CD4-positive, alpha-beta memory T cell (primary cell): ENCODE measurements around the gene NEUROD1. TPM values are rescaled to one million over a fixed set of nuclear protein-coding genes. Genes with fewer than 3 reads are reported as not detected.

ENCODE experiments used
- CTCF ChIA-PET: fragments of 350-600 bp; sonication (Branson Sonifier 250); formaldehyde crosslinking; loops from one replicate; lab custom pipeline; 2021; ENCODE audit warnings: inconsistent platforms; ENCODE audit not compliant: partially characterized antibody; lab: Charles Lee
- POLR2A ChIA-PET: fragments of 350-600 bp; sonication (Branson Sonifier 250); formaldehyde crosslinking; loops from one replicate; lab custom pipeline; 2021; ENCODE audit not compliant: partially characterized antibody; lab: Charles Lee
- DNase-seq, 5 donors: peaks; one replicate each; pipeline versions ENCODE4 v3.0.0 to v3.0.0-alpha.2; 2020 to 2022; ENCODE audit warnings: mixed read lengths in 1 of 5
- H3K27ac ChIP-seq: one replicate; pipeline ENCODE4 v1.7.0; 2013; ENCODE audit warnings: low read depth, low read length
- H3K27me3 ChIP-seq: 2 replicates; pipeline ENCODE4 v1.7.0; 2013; ENCODE audit warnings: mild to moderate bottlenecking, low read length, moderate library complexity; ENCODE audit not compliant: insufficient read depth
- H3K36me3 ChIP-seq: 2 replicates; pipeline ENCODE4 v1.7.0; 2013; ENCODE audit warnings: mild to moderate bottlenecking, low read length, moderate library complexity; ENCODE audit not compliant: insufficient read depth
- H3K4me1 ChIP-seq: 2 replicates; pipeline ENCODE4 v1.7.0; 2013; ENCODE audit warnings: mild to moderate bottlenecking, low read length, moderate library complexity; ENCODE audit not compliant: insufficient read depth
- H3K4me3 ChIP-seq, 2 donors: one replicate each; pipeline ENCODE4 v1.7.0; 2013; ENCODE audit warnings: low read length in 2 of 2, mild to moderate bottlenecking in 1 of 2
- H3K9me3 ChIP-seq, 2 donors: one replicate each; pipeline ENCODE4 v1.7.0; 2013; ENCODE audit warnings: low read length in 2 of 2, control low read depth in 1 of 2; ENCODE audit not compliant: control insufficient read depth in 1 of 2
- H3K27ac Mint-ChIP-seq, 7 donors: one replicate each; pipeline ENCODE4 v1.8.0; 2020 to 2021; ENCODE audit warnings: mixed read lengths in 7 of 7, mild to moderate bottlenecking in 6 of 7, inconsistent platforms in 3 of 7, moderate library complexity in 3 of 7
- H3K27me3 Mint-ChIP-seq, 2 donors: one replicate each; pipeline ENCODE4 v1.8.0; 2020 to 2021; ENCODE audit warnings: mixed read lengths in 2 of 2
- H3K36me3 Mint-ChIP-seq, 2 donors: one replicate each; pipeline ENCODE4 v1.8.0; 2020 to 2021; ENCODE audit warnings: mixed read lengths in 2 of 2, inconsistent platforms in 1 of 2, mild to moderate bottlenecking in 1 of 2
- H3K4me1 Mint-ChIP-seq, 4 donors: one replicate each; pipeline ENCODE4 v1.8.0; 2020 to 2021; ENCODE audit warnings: mixed read lengths in 4 of 4, mild to moderate bottlenecking in 1 of 4
- H3K4me3 Mint-ChIP-seq, 8 donors: one replicate each; pipeline ENCODE4 v1.8.0; 2020 to 2021; ENCODE audit warnings: mixed read lengths in 8 of 8, mild to moderate bottlenecking in 7 of 8, moderate library complexity in 6 of 8, inconsistent platforms in 3 of 8
- H3K9me3 Mint-ChIP-seq, 8 donors: one replicate each; pipeline ENCODE4 v1.8.0; 2020 to 2021; ENCODE audit warnings: mixed read lengths in 8 of 8, mild to moderate bottlenecking in 5 of 8, inconsistent platforms in 3 of 8, moderate library complexity in 1 of 8
- intact Hi-C: fragments of 100-400 bp; cut with micrococcal nuclease; formaldehyde crosslinking; loops from one replicate; pipeline ENCODE4 v1.15.1; 2023
- polyA plus RNA-seq, 2 donors: library from polyadenylated mRNA; unstranded; fragments of 300-500 nt; fragmentation: Illumina TruSeq; gene quantifications; one replicate each; pipeline ENCODE4 v1.2.3, GENCODE V29; 2021
- total RNA-seq, 2 experiments: library from RNA; stranded (reverse); gene quantifications; one replicate each; pipeline ENCODE4 v1.2.3, GENCODE V29; 2021

Gene NEUROD1
- total and polyA plus RNA-seq, 4 experiments from 2014 or later = not detected

DNA sequence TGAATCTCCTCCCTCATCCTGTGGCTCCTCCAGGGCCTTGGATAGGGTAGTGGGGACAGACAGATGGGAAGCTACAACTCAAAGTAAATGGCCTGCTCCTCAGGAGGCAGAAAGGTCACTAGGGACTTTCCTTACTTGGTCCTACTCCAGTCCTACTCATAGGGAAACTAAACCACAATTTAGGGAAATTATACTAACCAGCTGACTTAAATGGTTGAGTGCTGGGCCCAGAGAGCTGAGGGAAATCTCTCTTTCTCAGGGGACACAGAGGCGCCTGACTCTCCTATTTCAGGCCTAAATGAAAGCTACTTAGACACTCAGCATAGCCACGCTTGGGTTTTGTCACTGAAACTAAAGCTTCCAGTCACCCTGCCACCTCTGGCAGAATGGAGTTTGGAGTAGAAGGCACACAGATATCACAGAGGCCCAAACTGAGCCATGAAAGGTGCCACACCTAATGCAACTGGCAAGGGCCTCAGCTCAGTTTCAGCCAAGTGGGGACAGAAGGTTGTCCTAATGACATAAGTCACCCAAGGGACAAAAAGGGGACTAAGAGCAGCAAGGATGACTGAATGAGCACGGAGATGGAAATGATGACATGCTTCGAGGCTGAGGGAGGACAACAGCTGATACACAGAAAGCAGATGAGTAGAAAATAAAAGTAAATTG is 47.5 kb downstream of the NEUROD1 start:
- H3K36me3 Mint-ChIP-seq = no peaks in the 10 kb centered on the region
- no peaks in the 10 kb centered on the region for H3K4me1 Mint-ChIP-seq
- no peaks in the 10 kb centered on the region for H3K9me3 Mint-ChIP-seq
- H3K9me3 ChIP-seq = no peaks in the 10 kb centered on the region
- no peak overlapping the region for H3K4me3 Mint-ChIP-seq
- ChIA-PET CTCF (no interaction called here), POLR2A (no interaction called here)
- DNase-seq = no peak
- intact Hi-C loops = no loop called here
- H3K4me1 ChIP-seq = no peaks in the 10 kb centered on the region
- H3K36me3 ChIP-seq = no peaks in the 10 kb centered on the region
- H3K4me3 ChIP-seq = no peak overlapping the region
- peaks cover 10 to 15% of the 10 kb centered on the region in 2 donors for H3K27me3 Mint-ChIP-seq
- H3K27ac Mint-ChIP-seq = no peak overlapping the region
- H3K27ac ChIP-seq = no peak overlapping the region
- no peaks in the 10 kb centered on the region for H3K27me3 ChIP-seq

DNA sequence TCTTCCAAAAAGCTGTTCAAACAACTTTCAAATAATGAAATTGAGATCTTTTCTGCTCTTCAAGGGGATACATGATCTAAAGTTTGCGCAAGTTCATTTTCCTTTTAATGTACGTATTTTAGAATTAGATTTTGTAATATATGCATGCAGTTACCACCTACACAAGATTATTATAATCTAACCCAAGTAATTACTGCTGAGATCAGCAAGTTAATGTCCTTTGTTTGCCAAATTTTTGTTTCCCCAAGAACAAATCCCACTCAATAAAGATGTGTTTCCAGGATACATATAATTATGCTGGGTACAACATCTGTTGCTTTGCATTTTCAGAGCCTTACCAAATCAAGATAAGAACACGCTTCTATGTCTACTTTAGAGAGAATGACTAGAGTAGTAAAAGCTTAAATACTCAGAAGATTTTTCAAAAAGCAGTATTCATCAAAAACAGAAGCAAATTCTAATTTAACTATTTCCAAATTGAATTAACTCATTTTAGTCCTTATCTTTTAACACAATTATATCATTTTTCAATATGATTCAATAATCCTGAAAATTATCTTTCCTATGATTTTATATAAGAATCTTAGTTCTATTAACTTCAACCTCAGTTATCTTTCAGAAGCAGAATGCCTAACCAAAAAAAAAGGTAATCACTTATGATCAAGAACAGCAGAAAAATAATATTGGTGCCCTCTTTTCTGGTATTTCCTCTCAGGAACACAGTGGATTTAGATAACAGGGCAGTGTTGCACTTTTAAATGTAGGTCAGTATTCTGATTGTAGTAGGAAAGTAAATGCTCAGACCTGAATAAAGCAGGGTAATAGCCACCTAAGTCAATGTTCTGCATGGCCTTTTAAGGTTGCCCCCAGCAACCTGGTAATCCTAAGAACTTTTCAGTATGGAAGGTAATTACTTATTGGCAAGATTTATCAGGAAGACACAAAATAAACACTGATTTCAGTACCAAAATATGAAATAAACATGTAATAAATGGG is 51.4 kb downstream of the NEUROD1 start:
- peaks cover 5% of the 10 kb centered on the region for H3K27me3 ChIP-seq
- no peaks in the 10 kb centered on the region for H3K9me3 ChIP-seq
- Mint-ChIP-seq H3K9me3 (peaks cover 0 to 3% (median 0%) of the 10 kb centered on the region in 8 donors), H3K27me3 (peaks cover 12 to 18% of the 10 kb centered on the region in 2 donors), H3K36me3 (no peaks in the 10 kb centered on the region), H3K27ac (no peak overlapping the region), H3K4me1 (no peaks in the 10 kb centered on the region), H3K4me3 (no peak overlapping the region)
- ChIA-PET CTCF (no interaction called here), POLR2A (no interaction called here)
- H3K4me3 ChIP-seq = no peak overlapping the region
- intact Hi-C loops = no loop called here
- DNase-seq = no peak
- H3K36me3 ChIP-seq = no peaks in the 10 kb centered on the region
- no peak overlapping the region for H3K27ac ChIP-seq
- no peaks in the 10 kb centered on the region for H3K4me1 ChIP-seq

DNA sequence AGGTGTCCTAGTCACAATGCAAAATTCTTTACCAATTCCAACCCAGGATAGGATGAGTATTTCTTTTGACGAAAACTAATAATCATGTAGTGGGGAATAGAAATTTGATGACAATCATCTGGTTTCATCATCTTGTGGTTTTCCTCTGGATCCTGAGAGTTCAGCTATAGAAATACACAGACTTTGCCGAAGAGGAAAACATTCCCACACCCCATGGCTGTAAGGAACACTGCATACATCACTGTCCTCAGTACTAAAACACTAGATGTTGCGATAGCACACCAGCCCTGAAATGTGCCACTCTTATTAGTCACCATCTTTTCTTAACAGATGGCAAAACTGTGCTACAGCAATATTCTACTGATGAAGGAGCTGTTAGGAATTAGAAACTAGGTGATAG is 52.8 kb downstream of the NEUROD1 start:
- Mint-ChIP-seq H3K36me3 (no peaks in the 10 kb centered on the region), H3K4me1 (no peaks in the 10 kb centered on the region), H3K4me3 (no peak overlapping the region), H3K27me3 (peaks cover 11 to 20% of the 10 kb centered on the region in 2 donors), H3K27ac (no peak overlapping the region), H3K9me3 (peaks cover 0 to 3% (median 0%) of the 10 kb centered on the region in 8 donors)
- intact Hi-C loops = no loop called here
- no peaks in the 10 kb centered on the region for H3K4me1 ChIP-seq
- no peak for DNase-seq
- H3K36me3 ChIP-seq = no peaks in the 10 kb centered on the region
- peaks cover 5% of the 10 kb centered on the region for H3K27me3 ChIP-seq
- ChIA-PET POLR2A (no interaction called here), CTCF (no interaction called here)
- no peak overlapping the region for H3K4me3 ChIP-seq
- no peak overlapping the region for H3K27ac ChIP-seq
- no peaks in the 10 kb centered on the region for H3K9me3 ChIP-seq

DNA sequence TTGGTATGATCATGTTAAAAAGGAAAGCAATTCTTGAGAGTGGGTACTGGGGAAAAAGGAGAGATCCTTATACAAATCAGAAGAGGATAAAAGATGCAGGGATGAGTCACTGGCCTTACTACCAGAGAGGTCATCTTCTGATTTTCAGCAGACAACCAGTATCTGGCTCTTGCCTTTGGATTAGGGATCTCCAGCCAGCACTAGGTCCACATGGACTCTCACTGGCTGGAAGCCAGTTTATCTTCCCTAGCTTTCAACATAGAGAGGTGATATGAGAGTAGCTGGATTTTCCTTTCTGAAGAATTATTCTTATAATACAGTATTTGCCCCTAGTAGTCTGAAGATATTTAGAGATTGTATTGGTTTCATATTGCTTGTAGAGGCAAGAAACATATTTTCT is 53.6 kb downstream of the NEUROD1 start:
- Histone ChIP-seq H3K9me3 (no peaks in the 10 kb centered on the region), H3K27me3 (peaks cover 5% of the 10 kb centered on the region), H3K36me3 (no peaks in the 10 kb centered on the region), H3K4me3 (no peak overlapping the region), H3K4me1 (no peaks in the 10 kb centered on the region), H3K27ac (no peak overlapping the region)
- H3K27me3 Mint-ChIP-seq = peaks cover 11 to 20% of the 10 kb centered on the region in 2 donors
- no peaks in the 10 kb centered on the region for H3K4me1 Mint-ChIP-seq
- H3K4me3 Mint-ChIP-seq = no peak overlapping the region
- no peak overlapping the region for H3K27ac Mint-ChIP-seq
- CTCF ChIA-PET = no interaction called here
- peaks cover 0 to 3% (median 0%) of the 10 kb centered on the region in 8 donors for H3K9me3 Mint-ChIP-seq
- POLR2A ChIA-PET = no interaction called here
- no peak for DNase-seq
- intact Hi-C loops = no loop called here
- no peaks in the 10 kb centered on the region for H3K36me3 Mint-ChIP-seq

Other genes with a start within 250 kb of the NEUROD1 start
- 100 to 1,000 TPM; 278 to 297 TPM for gene ITGA4, start 223.1 kb downstream of the NEUROD1 start, total RNA-seq
- gene ITGA4, start 223.1 kb downstream of the NEUROD1 start, polyA plus RNA-seq = 100 to 1,000 TPM; 219 to 256 TPM
- under 1 TPM; 0.09 to 0.11 TPM for gene CERKL, start 23.4 kb downstream of the NEUROD1 start, total RNA-seq
- 10 to 100 TPM; 31.2 to 33.3 TPM for gene CERKL, start 23.4 kb downstream of the NEUROD1 start, polyA plus RNA-seq
- 10 to 100 TPM; 30.8 to 38.8 TPM for gene ITPRID2, start 211.2 kb upstream of the NEUROD1 start, total RNA-seq
- 1 to 10 TPM; 3.8 to 7.0 TPM for gene ITPRID2, start 211.2 kb upstream of the NEUROD1 start, polyA plus RNA-seq